DND-41 (cell line): Measurements from ENCODE around the gene BZW2.

Source experiments
- CTCF ChIP-seq: IDR thresholded peaks from 2 replicates; pipeline ENCODE4 v1.5.1; 2012; ENCODE audit warnings: borderline replicate concordance, low read length, moderate library complexity, mild to moderate bottlenecking; ENCODE audit not compliant: poor library complexity, severe bottlenecking; ENCODE audit errors: extremely low read depth
- EZH2 ChIP-seq: IDR thresholded peaks from 3 replicates; pipeline ENCODE4 v1.6.1; 2012; ENCODE audit warnings: borderline replicate concordance, low read depth, mild to moderate bottlenecking, moderate library complexity, low read length, inconsistent platforms; ENCODE audit not compliant: severe bottlenecking

- TF ChIP-seq CTCF (no peak), EZH2 (no peak)
These were observed 94.6 kb downstream of the BZW2 start for GRCh38 chr7:16740623-16740953.
